Umbilical cord (tissue), 2 donors: ENCODE measurements around the gene RIMKLB. TPM values are rescaled to one million over a fixed set of nuclear protein-coding genes. Genes with fewer than 3 reads are reported as not detected.
"Not testable (repeated sequence)": the region's sequence is repeated elsewhere in the genome, so short reads cannot be mapped to it uniquely, and the experiment has no call there.

Experiments
- DNase-seq: peaks from one replicate; pipeline ENCODE4 v3.0.0-alpha.2; 2015; ENCODE audit warnings: low spot score
- total RNA-seq: library from RNA; depleted of rRNA; stranded (reverse); fragments of >200 nt; gene quantifications from one replicate; pipeline ENCODE4 v1.2.3, GENCODE V29; 2014; ENCODE audit warnings: low replicate concordance; ENCODE audit not compliant: insufficient read depth

Gene RIMKLB
- total RNA-seq, 1 donor from 2014 or later = 72.2 TPM

- DNase-seq = peak; percentile 44
Observed at GRCh38 chr12:8817856-8818255, 120.1 kb downstream of the RIMKLB start.

- no peak for DNase-seq
Observed at GRCh38 chr12:8818526-8818925, 120.7 kb downstream of the RIMKLB start.

GRCh38 chr12:8819666-8819980 is 121.8 kb downstream of the RIMKLB start:
- no peak for DNase-seq

GRCh38 chr12:8820676-8821407 is 123.1 kb downstream of the RIMKLB start:
- DNase-seq = not testable (repeated sequence)

GRCh38 chr12:8821591-8821990 is 123.8 kb downstream of the RIMKLB start:
- DNase-seq = no peak

GRCh38 chr12:8822298-8822697 is 124.5 kb downstream of the RIMKLB start, which contains the start of gene A2ML1:
Gene A2ML1 (plus strand): TSS chr12:8822621. CDS start chr12:8822652, 31 bp downstream.
- peak; percentile 26 for DNase-seq

GRCh38 chr12:8823565-8824300 is 125.9 kb downstream of the RIMKLB start:
- peak; percentile 49 for DNase-seq

GRCh38 chr12:8827551-8828256 is 129.9 kb downstream of the RIMKLB start:
- DNase-seq = peak; percentile 19

GRCh38 chr12:8828257-8829124 is 130.7 kb downstream of the RIMKLB start:
- DNase-seq = no peak

- DNase-seq = peak; percentile 63
Observed at GRCh38 chr12:8829125-8829518, 131.3 kb downstream of the RIMKLB start.

GRCh38 chr12:8829621-8830020 is 131.8 kb downstream of the RIMKLB start:
- no peak for DNase-seq

GRCh38 chr12:8831116-8831515 is 133.3 kb downstream of the RIMKLB start:
- no peak for DNase-seq

GRCh38 chr12:8832500-8832899 is 134.7 kb downstream of the RIMKLB start:
- DNase-seq = no peak

Other genes with a start within 250 kb of the RIMKLB start
- gene CLEC6A, start 242.0 kb upstream of the RIMKLB start, total RNA-seq = 3.9 TPM
- 1.2 TPM for gene CLEC4D, start 184.5 kb upstream of the RIMKLB start, total RNA-seq
- 0.48 TPM for gene CLEC4E, start 157.1 kb upstream of the RIMKLB start, total RNA-seq
- 0.96 TPM for gene AICDA, start 85.1 kb upstream of the RIMKLB start, total RNA-seq
- gene MFAP5, start 35.2 kb upstream of the RIMKLB start, total RNA-seq = 53.0 TPM
- gene A2ML1, start 124.6 kb downstream of the RIMKLB start, total RNA-seq = 21.2 TPM
- gene PHC1, start 216.5 kb downstream of the RIMKLB start, total RNA-seq = 59.7 TPM